Measurements from ENCODE around the gene FKBP14. TPM values are rescaled to one million over a fixed set of nuclear protein-coding genes. Genes with fewer than 3 reads are reported as not detected.

Gene FKBP14
- total RNA-seq, 1 donor from 2014 or later, result 100 TPM

DNA sequence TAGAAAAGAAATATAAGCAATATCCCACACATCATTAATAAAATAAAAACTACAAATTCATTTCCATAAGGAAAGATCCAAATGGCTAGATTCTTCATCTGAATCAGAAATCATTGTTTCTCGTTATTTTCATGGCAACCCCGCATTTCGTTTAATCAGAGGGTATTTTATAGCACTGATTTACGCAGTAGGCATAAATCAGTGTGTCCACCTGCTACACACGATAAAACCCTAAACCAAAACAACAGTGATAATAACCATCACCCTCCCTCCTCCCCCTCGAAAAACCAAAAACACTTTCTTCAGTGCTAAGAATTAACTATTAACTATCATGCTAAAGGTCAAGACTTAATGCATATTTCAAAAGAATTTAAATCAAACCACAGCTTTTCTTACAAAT is 16.5 kb downstream of the FKBP14 start:
- H4K20me1 ChIP-seq (ENCODE audit: insufficient read depth, low read length), result no peaks in the 10 kb centered on the region
- DNase-seq (ENCODE audit: low read depth) (no peak), FAIRE-seq (no peak)
- Mint-ChIP-seq H3K36me3 (ENCODE audit: low read depth, unreplicated experiment) (peaks cover 2% of the 10 kb centered on the region), H3K4me1 (ENCODE audit: low read depth, unreplicated experiment) (no peaks in the 10 kb centered on the region), H3K9me3 (ENCODE audit: unreplicated experiment) (no peaks in the 10 kb centered on the region), H3K27me3 (ENCODE audit: low read depth, unreplicated experiment) (no peaks in the 10 kb centered on the region), H3K4me3 (ENCODE audit: unreplicated experiment) (no peak overlapping the region), H3K27ac (ENCODE audit: unreplicated experiment) (no peak overlapping the region)
- H3K4me3 ChIP-seq (ENCODE audit: insufficient read depth, low read depth, low read length), result no peak overlapping the region
- H3K4me1 ChIP-seq (ENCODE audit: insufficient read depth, low read length), result no peaks in the 10 kb centered on the region
- no peak overlapping the region for H2AFZ ChIP-seq (ENCODE audit: low read depth, low read length)
- peaks cover 19% of the 10 kb centered on the region for H3K36me3 ChIP-seq (ENCODE audit: insufficient read depth, low read length)
- H3K9ac ChIP-seq (ENCODE audit: low read length), result no peak overlapping the region
- no peak overlapping the region for H3K4me2 ChIP-seq (ENCODE audit: low read length)
- no peaks in the 10 kb centered on the region for H3K79me2 ChIP-seq (ENCODE audit: insufficient read depth, low read length)
- H3K9me3 ChIP-seq (ENCODE audit: insufficient read depth, low read depth, low read length), result no peaks in the 10 kb centered on the region
- no peaks in the 10 kb centered on the region for H3K27me3 ChIP-seq (ENCODE audit: insufficient read depth, low read length)
- H3K27ac ChIP-seq (ENCODE audit: low read depth, low read length), result no peak overlapping the region
- TF ChIP-seq EZH2 (IDR thresholded peaks at IDR 0.05; ENCODE audit: insufficient read depth, low read length), result no peak
- TF ChIP-seq, protein P1, sequence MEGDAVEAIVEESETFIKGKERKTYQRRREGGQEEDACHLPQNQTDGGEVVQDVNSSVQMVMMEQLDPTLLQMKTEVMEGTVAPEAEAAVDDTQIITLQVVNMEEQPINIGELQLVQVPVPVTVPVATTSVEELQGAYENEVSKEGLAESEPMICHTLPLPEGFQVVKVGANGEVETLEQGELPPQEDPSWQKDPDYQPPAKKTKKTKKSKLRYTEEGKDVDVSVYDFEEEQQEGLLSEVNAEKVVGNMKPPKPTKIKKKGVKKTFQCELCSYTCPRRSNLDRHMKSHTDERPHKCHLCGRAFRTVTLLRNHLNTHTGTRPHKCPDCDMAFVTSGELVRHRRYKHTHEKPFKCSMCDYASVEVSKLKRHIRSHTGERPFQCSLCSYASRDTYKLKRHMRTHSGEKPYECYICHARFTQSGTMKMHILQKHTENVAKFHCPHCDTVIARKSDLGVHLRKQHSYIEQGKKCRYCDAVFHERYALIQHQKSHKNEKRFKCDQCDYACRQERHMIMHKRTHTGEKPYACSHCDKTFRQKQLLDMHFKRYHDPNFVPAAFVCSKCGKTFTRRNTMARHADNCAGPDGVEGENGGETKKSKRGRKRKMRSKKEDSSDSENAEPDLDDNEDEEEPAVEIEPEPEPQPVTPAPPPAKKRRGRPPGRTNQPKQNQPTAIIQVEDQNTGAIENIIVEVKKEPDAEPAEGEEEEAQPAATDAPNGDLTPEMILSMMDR (IDR thresholded peaks at IDR 0.05; ENCODE audit: insufficient read depth, low read depth, low read length), result no peak

DNA sequence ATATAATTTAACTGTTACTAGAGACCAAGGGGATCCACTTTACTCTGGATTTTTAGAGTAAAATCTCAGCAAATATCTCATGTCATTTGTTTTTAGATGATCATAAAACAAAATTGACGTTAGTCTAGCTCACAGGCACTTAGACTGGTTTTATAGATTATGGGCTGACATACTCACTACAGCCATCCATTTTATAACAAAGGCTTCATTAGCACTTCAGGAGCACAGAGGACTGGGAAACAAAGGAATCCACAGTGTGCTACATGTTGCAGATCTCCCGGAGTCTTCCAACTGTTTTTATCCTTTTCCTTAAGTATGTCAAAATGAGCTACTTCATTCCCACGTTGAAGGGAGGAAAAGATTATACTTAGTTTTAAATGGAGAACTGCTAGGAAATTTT is 21.0 kb downstream of the FKBP14 start:
- Histone ChIP-seq H3K9me3 (ENCODE audit: insufficient read depth, low read depth, low read length) (no peaks in the 10 kb centered on the region), H3K4me2 (ENCODE audit: low read length) (no peak overlapping the region), H3K79me2 (ENCODE audit: insufficient read depth, low read length) (no peaks in the 10 kb centered on the region), H3K36me3 (ENCODE audit: insufficient read depth, low read length) (no peaks in the 10 kb centered on the region), H3K27me3 (ENCODE audit: insufficient read depth, low read length) (no peaks in the 10 kb centered on the region), H2AFZ (ENCODE audit: low read depth, low read length) (no peak overlapping the region), H3K4me1 (ENCODE audit: insufficient read depth, low read length) (no peaks in the 10 kb centered on the region), H3K9ac (ENCODE audit: low read length) (no peak overlapping the region), H3K27ac (ENCODE audit: low read depth, low read length) (no peak overlapping the region), H4K20me1 (ENCODE audit: insufficient read depth, low read length) (no peaks in the 10 kb centered on the region), H3K4me3 (ENCODE audit: insufficient read depth, low read depth, low read length) (no peak overlapping the region)
- FAIRE-seq (no peak), DNase-seq (ENCODE audit: low read depth) (no peak)
- Mint-ChIP-seq H3K27ac (ENCODE audit: unreplicated experiment) (no peak overlapping the region), H3K4me3 (ENCODE audit: unreplicated experiment) (no peak overlapping the region), H3K27me3 (ENCODE audit: low read depth, unreplicated experiment) (no peaks in the 10 kb centered on the region), H3K4me1 (ENCODE audit: low read depth, unreplicated experiment) (no peaks in the 10 kb centered on the region), H3K9me3 (ENCODE audit: unreplicated experiment) (no peaks in the 10 kb centered on the region), H3K36me3 (ENCODE audit: low read depth, unreplicated experiment) (peaks cover 3% of the 10 kb centered on the region)
- no peak for TF ChIP-seq EZH2 (IDR thresholded peaks at IDR 0.05; ENCODE audit: insufficient read depth, low read length)
- TF ChIP-seq, protein P1 (IDR thresholded peaks at IDR 0.05; ENCODE audit: insufficient read depth, low read depth, low read length), result no peak

DNA sequence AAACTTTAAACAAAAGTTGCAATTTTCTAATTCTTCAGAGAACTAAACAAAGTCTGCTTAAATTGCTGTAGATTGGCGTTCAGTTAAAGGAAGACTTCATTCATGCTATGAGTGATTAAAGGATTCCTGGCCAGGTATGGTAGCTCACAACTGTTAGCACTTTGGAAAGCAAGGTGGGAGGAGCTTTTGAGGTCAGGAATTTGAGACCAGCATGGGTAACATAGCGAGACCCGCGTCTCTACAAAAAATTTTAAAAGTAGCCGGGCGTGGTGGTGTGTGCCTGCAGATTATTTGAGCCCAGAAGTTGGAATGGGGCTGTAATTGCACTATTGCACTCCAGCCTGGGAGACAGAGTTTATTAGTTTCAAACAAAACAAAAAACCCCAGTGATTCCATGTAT is 23.4 kb downstream of the FKBP14 start:
- no peak for FAIRE-seq

More for the DNA sequence above, 23.4 kb downstream of the FKBP14 start:
- TF ChIP-seq, protein P1 (IDR thresholded peaks at IDR 0.05; ENCODE audit: insufficient read depth, low read depth, low read length), result no peak
- TF ChIP-seq EZH2 (IDR thresholded peaks at IDR 0.05; ENCODE audit: insufficient read depth, low read length), result no peak
- Histone ChIP-seq H3K27ac (ENCODE audit: low read depth, low read length) (no peak overlapping the region), H3K4me3 (ENCODE audit: insufficient read depth, low read depth, low read length) (no peak overlapping the region), H3K36me3 (ENCODE audit: insufficient read depth, low read length) (no peaks in the 10 kb centered on the region), H3K4me2 (ENCODE audit: low read length) (no peak overlapping the region), H3K79me2 (ENCODE audit: insufficient read depth, low read length) (no peaks in the 10 kb centered on the region), H3K9ac (ENCODE audit: low read length) (no peak overlapping the region), H3K4me1 (ENCODE audit: insufficient read depth, low read length) (no peaks in the 10 kb centered on the region), H2AFZ (ENCODE audit: low read depth, low read length) (no peak overlapping the region), H3K27me3 (ENCODE audit: insufficient read depth, low read length) (no peaks in the 10 kb centered on the region), H3K9me3 (ENCODE audit: insufficient read depth, low read depth, low read length) (no peaks in the 10 kb centered on the region), H4K20me1 (ENCODE audit: insufficient read depth, low read length) (no peaks in the 10 kb centered on the region)
- Mint-ChIP-seq H3K36me3 (ENCODE audit: low read depth, unreplicated experiment) (peaks cover 3% of the 10 kb centered on the region), H3K27ac (ENCODE audit: unreplicated experiment) (no peak overlapping the region), H3K4me3 (ENCODE audit: unreplicated experiment) (no peak overlapping the region), H3K4me1 (ENCODE audit: low read depth, unreplicated experiment) (no peaks in the 10 kb centered on the region), H3K27me3 (ENCODE audit: low read depth, unreplicated experiment) (no peaks in the 10 kb centered on the region), H3K9me3 (ENCODE audit: unreplicated experiment) (no peaks in the 10 kb centered on the region)
- no peak for DNase-seq (ENCODE audit: low read depth)

All from astrocyte (in vitro differentiated cells and primary cell).